K562 (cell line): ENCODE data around the gene FRMD4A. TPM values are rescaled to one million over a fixed set of nuclear protein-coding genes. Genes with fewer than 3 reads are reported as not detected.

ENCODE experiments used
- ATAC-seq: fragments of 200-7000 bp; cut with Tn5 transposase; 3 replicates; pipeline ENCODE4 v1.9.1; 2020; ENCODE audit warnings: moderate library complexity
- BruUV-seq: library from RNA; stranded (reverse); fragments of 400-500 nt; replicated peaks from 2 replicates; lab custom pipeline; 2021; lab: Mats Ljungman, UMichigan
- CTCF ChIA-PET: fragments of 300-600 bp; formaldehyde crosslinking; extraction: SDS; loops from one replicate; lab custom pipeline; 2021; ENCODE audit warnings: low intra/inter-chr PET ratio; lab: Yijun Ruan, JAX
- POLR2A ChIA-PET: fragments of 300-600, 350-650 bp; sonication (Branson Sonifier 250); formaldehyde crosslinking; extraction: SDS; loops from one replicate; lab custom pipeline; 2021; ENCODE audit warnings: antibody characterized with exemption, inconsistent platforms; lab: Yijun Ruan, JAX
- DNase-seq, 4 experiments: peaks; one replicate each; pipeline versions ENCODE4 v3.0.0 to v3.0.0-alpha.2; 2011 to 2018; ENCODE audit warnings: low spot score in 3 of 4, mixed read lengths in 3 of 4; ENCODE audit errors: extremely low read depth in 1 of 4
- FAIRE-seq: peaks from 2 replicates; lab custom pipeline; 2011; peaks lifted over from hg19 to GRCh38; lab: Jason Lieb, UNC
- H2AFZ ChIP-seq: 2 replicates; pipeline ENCODE4 v1.6.0; 2011; ENCODE audit warnings: low read depth, low read length, control low read depth, inconsistent platforms
- H3K27ac ChIP-seq: fragments of 200-600 bp; 3 replicates; pipeline ENCODE4 v1.8.0; 2011; ENCODE audit warnings: low read depth, mild to moderate bottlenecking, control low read depth, inconsistent platforms, low read length, moderate library complexity, mixed read lengths; ENCODE audit errors: extremely low read depth
- H3K27me3 ChIP-seq, 2 experiments: fragments of 300-600 bp in 1 of 2; 2 replicates in 1 of 2; 3 replicates in 1 of 2; pipeline versions ENCODE4 v1.6.0 to v1.8.0; 2011; ENCODE audit warnings: inconsistent platforms in 2 of 2, low read length in 2 of 2, mild to moderate bottlenecking in 1 of 2, mixed read lengths in 1 of 2, moderate library complexity in 1 of 2; ENCODE audit not compliant: control insufficient read depth in 2 of 2, insufficient read depth in 2 of 2
- H3K36me3 ChIP-seq: fragments of 300-600 bp; 3 replicates; pipeline ENCODE4 v1.8.0; 2011; ENCODE audit warnings: mild to moderate bottlenecking, low read length, inconsistent platforms; ENCODE audit not compliant: control insufficient read depth, insufficient read depth
- H3K4me1 ChIP-seq, 2 experiments: fragments of 200-600 bp in 1 of 2; replicated peaks in 1 of 2; 2 replicates in 1 of 2; 3 replicates in 1 of 2; pipeline versions ENCODE4 v1.5.1 to v1.8.0; 2011; ENCODE audit warnings: inconsistent platforms in 2 of 2, low read length in 2 of 2, mild to moderate bottlenecking in 1 of 2, mixed read lengths in 1 of 2, moderate library complexity in 1 of 2; ENCODE audit not compliant: control insufficient read depth in 2 of 2, insufficient read depth in 2 of 2
- H3K4me2 ChIP-seq: 2 replicates; pipeline ENCODE4 v1.6.1; 2011; ENCODE audit warnings: low read length, control low read depth, inconsistent platforms, mixed read lengths; ENCODE audit not compliant: insufficient read depth
- H3K4me3 ChIP-seq: fragments of 200-600 bp; sonication (generic), shearing (Covaris generic); 2 replicates; pipeline ENCODE4 v1.5.1; 2016; ENCODE audit warnings: control low read depth, inconsistent platforms
- H3K79me2 ChIP-seq: fragments of 200-600 bp; 3 replicates; pipeline ENCODE4 v1.8.0; 2011; ENCODE audit warnings: low read length, inconsistent platforms; ENCODE audit not compliant: control insufficient read depth, insufficient read depth
- H3K9ac ChIP-seq, 2 experiments: 2 replicates each; pipeline versions ENCODE4 v1.6.0 to v1.6.1; 2011; ENCODE audit warnings: low read depth in 2 of 2, low read length in 2 of 2, control low read depth in 1 of 2, inconsistent platforms in 1 of 2, mild to moderate bottlenecking in 1 of 2, mixed read lengths in 1 of 2; ENCODE audit not compliant: insufficient read depth in 1 of 2
- H3K9me1 ChIP-seq: one replicate; pipeline ENCODE4 v1.6.0; 2011; ENCODE audit warnings: inconsistent platforms, mild to moderate bottlenecking, low read length, moderate library complexity; ENCODE audit not compliant: control insufficient read depth, insufficient read depth
- H3K9me3 ChIP-seq: replicated peaks from 2 replicates; pipeline ENCODE4 v1.5.1; 2011; ENCODE audit warnings: low read depth, low read length, inconsistent platforms; ENCODE audit not compliant: control insufficient read depth, insufficient read depth
- H4K20me1 ChIP-seq: replicated peaks from 2 replicates; pipeline ENCODE4 v1.6.1; 2011; ENCODE audit warnings: low read length, inconsistent platforms, mixed read lengths; ENCODE audit not compliant: control insufficient read depth, insufficient read depth
- DDX20 ChIP-seq: fragments of 450-650 bp; IDR thresholded peaks from 2 replicates; pipeline ENCODE4 v1.6.1; 2016; ENCODE audit warnings: missing genetic modification characterization, low read depth, mild to moderate bottlenecking, missing compliant biosample characterization, moderate library complexity
- ESRRB ChIP-seq: fragments of 250-450 bp; sonication (Bioruptor Pico); IDR thresholded peaks from 2 replicates; pipeline ENCODE4 v1.5.0; 2020; ENCODE audit warnings: mild to moderate bottlenecking, moderate library complexity, borderline replicate concordance
- KHSRP ChIP-seq: fragments of 450-650 bp; IDR thresholded peaks from 2 replicates; pipeline ENCODE4 v1.6.1; 2017
- MYC ChIP-seq, 2 experiments: fragments of 250-450 bp in 1 of 2; sonication (Bioruptor Pico) in 1 of 2; IDR thresholded peaks; 2 replicates each; pipeline versions ENCODE4 v1.5.1 to v1.6.1; 2012 to 2021; ENCODE audit warnings: low read depth in 2 of 2, borderline replicate concordance in 1 of 2, improper control_type of control experiment in 1 of 2, low read length in 1 of 2, mild to moderate bottlenecking in 1 of 2, moderate library complexity in 1 of 2
- ZNF184 ChIP-seq: sonication (generic); formaldehyde crosslinking; IDR thresholded peaks from 2 replicates; pipeline ENCODE4 v1.5.0; 2020; ENCODE audit warnings: missing genetic modification reagents
- WGBS: fragments of 100-300 bp; shearing (Covaris generic); methylation state at CpG from one replicate; pipeline ENCODE4 v1.1.6; 2016; ENCODE audit warnings: low coverage, mixed read lengths; ENCODE audit not compliant: insufficient coverage; ENCODE audit errors: missing lambda C conversion rate; 5-methylcytosine and 5-hydroxymethylcytosine counted together
- in situ Hi-C: fragments of 300-500 bp; cut with MboI; formaldehyde crosslinking; loops from 4 replicates; pipeline ENCODE4 v1.15.0; 2018; ENCODE audit warnings: inconsistent platforms, mixed read lengths
- intact Hi-C: fragments of 100-400 bp; cut with micrococcal nuclease; formaldehyde crosslinking; loops from 2 replicates; pipeline ENCODE4 v1.14.2; 2022
- polyA plus RNA-seq, 8 experiments: library from polyadenylated mRNA; depleted of rRNA in 4 of 8; stranded (reverse) in 5 of 8; unstranded in 3 of 8; fragments of >200 nt; fragmentation: Nextera tagmentation in 2 of 8; fragmentation: Illumina TruSeq in 1 of 8; extraction: Ambion mirVana in 2 of 8; extraction: Trizol in 1 of 8; gene quantifications; 2 replicates each; pipeline versions ENCODE4 v1.2.1 to v1.2.3, GENCODE V29; 2011 to 2014; ENCODE audit warnings: inconsistent platforms in 1 of 8, missing spikeins in 1 of 8
- total RNA-seq, 7 experiments: library from RNA; depleted of rRNA in 6 of 7; stranded (reverse); fragments of >200 nt in 6 of 7; fragmentation: Illumina TruSeq in 2 of 7; extraction: Trizol in 2 of 7; gene quantifications; 2 replicates each; pipeline versions ENCODE4 v1.2.1 to v1.2.3, GENCODE V29; 2011 to 2021; ENCODE audit warnings: low replicate concordance in 1 of 7
- TF ChIP-seq, protein P1 (sequence below): fragments of 450-650 bp; IDR thresholded peaks from 2 replicates; pipeline ENCODE4 v1.6.1; 2016; ENCODE audit warnings: mild to moderate bottlenecking
- TF ChIP-seq, protein P2 (sequence below): fragments of 250-450 bp; sonication (Bioruptor Pico); IDR thresholded peaks from 2 replicates; pipeline ENCODE4 v1.5.0; 2020; ENCODE audit warnings: mild to moderate bottlenecking, borderline replicate concordance

The FRMD4A gene
- total and polyA plus RNA-seq, 9 of the 15 experiments (the other 6 are each of a cell fraction or from before 2014, with no cell fraction given): 0.80 to 5.2 (median 3.0) TPM

DNA sequence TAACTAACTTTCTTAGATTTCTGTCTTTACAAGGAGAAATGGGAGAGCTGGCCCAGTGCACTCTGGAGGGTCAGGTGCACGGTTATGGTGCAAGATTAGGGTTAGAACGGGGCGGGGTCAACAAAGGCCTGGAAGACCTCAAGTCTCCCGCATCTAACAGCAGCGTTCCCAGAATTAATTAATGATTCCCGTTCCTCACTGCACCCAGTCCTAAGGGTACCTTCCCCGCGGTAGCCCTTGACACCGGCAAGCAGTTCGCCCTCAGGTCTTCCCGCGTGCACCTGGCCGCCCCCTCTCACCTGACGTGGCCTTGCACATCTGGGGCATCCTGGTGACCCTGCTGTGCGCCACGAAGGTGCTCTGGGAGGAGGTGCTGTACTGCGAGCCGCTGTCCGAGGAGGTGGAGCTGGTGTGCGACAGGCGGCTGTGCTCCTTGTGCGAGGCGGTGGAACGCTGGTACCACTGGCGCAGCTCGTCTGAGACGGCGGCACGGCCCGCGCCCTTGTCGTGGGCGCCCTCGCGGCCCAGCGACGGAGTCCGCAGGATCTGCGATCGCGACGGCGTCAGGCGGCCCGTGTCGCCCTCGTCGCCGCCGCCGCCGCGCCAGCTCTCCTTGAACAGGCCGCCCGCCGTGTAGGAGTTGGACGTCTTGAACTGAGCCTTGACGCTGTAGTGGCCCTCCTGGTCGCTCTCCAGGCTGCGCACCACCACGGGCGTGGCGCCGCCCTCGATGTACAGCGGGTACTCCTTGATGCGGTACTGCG lies 674.2 kb downstream of the FRMD4A start:
- DNase-seq: no peak
- H3K79me2 ChIP-seq: no peaks in the 10 kb centered on the region
- H4K20me1 ChIP-seq: peaks cover 10% of the 10 kb centered on the region
- H2AFZ ChIP-seq: no peak overlapping the region
- TF ChIP-seq DDX20 (tag): no peak
- TF ChIP-seq, protein P1, sequence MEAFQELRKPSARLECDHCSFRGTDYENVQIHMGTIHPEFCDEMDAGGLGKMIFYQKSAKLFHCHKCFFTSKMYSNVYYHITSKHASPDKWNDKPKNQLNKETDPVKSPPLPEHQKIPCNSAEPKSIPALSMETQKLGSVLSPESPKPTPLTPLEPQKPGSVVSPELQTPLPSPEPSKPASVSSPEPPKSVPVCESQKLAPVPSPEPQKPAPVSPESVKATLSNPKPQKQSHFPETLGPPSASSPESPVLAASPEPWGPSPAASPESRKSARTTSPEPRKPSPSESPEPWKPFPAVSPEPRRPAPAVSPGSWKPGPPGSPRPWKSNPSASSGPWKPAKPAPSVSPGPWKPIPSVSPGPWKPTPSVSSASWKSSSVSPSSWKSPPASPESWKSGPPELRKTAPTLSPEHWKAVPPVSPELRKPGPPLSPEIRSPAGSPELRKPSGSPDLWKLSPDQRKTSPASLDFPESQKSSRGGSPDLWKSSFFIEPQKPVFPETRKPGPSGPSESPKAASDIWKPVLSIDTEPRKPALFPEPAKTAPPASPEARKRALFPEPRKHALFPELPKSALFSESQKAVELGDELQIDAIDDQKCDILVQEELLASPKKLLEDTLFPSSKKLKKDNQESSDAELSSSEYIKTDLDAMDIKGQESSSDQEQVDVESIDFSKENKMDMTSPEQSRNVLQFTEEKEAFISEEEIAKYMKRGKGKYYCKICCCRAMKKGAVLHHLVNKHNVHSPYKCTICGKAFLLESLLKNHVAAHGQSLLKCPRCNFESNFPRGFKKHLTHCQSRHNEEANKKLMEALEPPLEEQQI: no peak
- no peak for TF ChIP-seq ESRRB (CRISPR knock-in tag)
- TF ChIP-seq, protein P2, sequence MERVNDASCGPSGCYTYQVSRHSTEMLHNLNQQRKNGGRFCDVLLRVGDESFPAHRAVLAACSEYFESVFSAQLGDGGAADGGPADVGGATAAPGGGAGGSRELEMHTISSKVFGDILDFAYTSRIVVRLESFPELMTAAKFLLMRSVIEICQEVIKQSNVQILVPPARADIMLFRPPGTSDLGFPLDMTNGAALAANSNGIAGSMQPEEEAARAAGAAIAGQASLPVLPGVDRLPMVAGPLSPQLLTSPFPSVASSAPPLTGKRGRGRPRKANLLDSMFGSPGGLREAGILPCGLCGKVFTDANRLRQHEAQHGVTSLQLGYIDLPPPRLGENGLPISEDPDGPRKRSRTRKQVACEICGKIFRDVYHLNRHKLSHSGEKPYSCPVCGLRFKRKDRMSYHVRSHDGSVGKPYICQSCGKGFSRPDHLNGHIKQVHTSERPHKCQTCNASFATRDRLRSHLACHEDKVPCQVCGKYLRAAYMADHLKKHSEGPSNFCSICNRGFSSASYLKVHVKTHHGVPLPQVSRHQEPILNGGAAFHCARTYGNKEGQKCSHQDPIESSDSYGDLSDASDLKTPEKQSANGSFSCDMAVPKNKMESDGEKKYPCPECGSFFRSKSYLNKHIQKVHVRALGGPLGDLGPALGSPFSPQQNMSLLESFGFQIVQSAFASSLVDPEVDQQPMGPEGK (CRISPR knock-in tag): no peak
- TF ChIP-seq ZNF184 (CRISPR knock-in tag): no peak
- TF ChIP-seq KHSRP: no peak
- TF ChIP-seq MYC (IDR thresholded peaks at IDR 0.05; ENCODE audit: low read depth, low read length): no peak
- TF ChIP-seq MYC (CRISPR knock-in tag; IDR thresholded peaks at IDR 0.05; ENCODE audit: borderline replicate concordance, low read depth): no peak
- H3K9ac ChIP-seq: no peak overlapping the region
- no peaks in the 10 kb centered on the region for H3K9me3 ChIP-seq
- peaks cover 2% of the 10 kb centered on the region; the same call in 1 of the 3 replicates for H3K36me3 ChIP-seq
- in situ Hi-C loops: no loop called here
- ChIA-PET CTCF (no interaction called here), POLR2A (interaction anchor here (0.6 kb wide), 1 partner anchor 529 kb away, joined by 4 read pairs; no protein-coding TSS in a partner anchor)
- no peak for ATAC-seq
- WGBS: 85% methylated on average over 25 of the region's 68 CpGs
- BruUV-seq: no TSS peak
- no peak for FAIRE-seq
- peaks cover 4% of the 10 kb centered on the region for H3K9me1 ChIP-seq
- H3K4me3 ChIP-seq: no peak overlapping the region
- no peak overlapping the region for H3K27ac ChIP-seq
- no peak overlapping the region for H3K4me2 ChIP-seq
- H3K4me1 ChIP-seq: peaks cover 0 to 3% of the 10 kb centered on the region in 2 experiments; a peak in 1 of 5 replicates
- H3K27me3 ChIP-seq: no peaks in the 10 kb centered on the region
- intact Hi-C loops: no loop called here
